C4-2B (cell line): ENCODE data around the gene PACSIN2.

ENCODE experiments used
- ZFX ChIP-seq: fragments of 450-650 bp; IDR thresholded peaks from 2 replicates; pipeline ENCODE4 v1.6.1; 2017
- TF ChIP-seq, protein P1 (sequence below): fragments of 450-650 bp; conservative IDR thresholded peaks from 2 replicates; pipeline ENCODE4 v1.5.1; 2017; ENCODE audit warnings: mild to moderate bottlenecking

DNA sequence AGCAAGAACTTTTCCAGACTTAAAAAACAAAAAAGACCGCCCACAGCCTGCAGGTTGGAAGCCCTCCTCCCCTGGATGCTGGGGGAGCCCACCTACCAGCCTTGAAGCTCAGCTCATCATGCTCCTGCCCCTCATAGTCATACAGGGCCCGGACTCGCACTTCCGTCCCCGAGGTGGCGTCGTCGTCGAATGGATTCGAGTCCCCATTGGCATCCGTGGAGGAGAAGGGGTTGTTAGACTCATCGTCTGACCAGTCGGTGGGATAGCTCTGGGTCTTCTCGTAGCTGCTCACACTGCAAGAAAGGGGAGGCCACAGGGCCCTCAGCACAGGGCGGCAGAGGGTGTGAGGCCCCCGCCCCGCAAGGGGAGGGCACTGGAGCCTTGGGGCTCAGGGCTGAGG lies 138.9 kb downstream of the PACSIN2 start:
- TF ChIP-seq, protein P1, sequence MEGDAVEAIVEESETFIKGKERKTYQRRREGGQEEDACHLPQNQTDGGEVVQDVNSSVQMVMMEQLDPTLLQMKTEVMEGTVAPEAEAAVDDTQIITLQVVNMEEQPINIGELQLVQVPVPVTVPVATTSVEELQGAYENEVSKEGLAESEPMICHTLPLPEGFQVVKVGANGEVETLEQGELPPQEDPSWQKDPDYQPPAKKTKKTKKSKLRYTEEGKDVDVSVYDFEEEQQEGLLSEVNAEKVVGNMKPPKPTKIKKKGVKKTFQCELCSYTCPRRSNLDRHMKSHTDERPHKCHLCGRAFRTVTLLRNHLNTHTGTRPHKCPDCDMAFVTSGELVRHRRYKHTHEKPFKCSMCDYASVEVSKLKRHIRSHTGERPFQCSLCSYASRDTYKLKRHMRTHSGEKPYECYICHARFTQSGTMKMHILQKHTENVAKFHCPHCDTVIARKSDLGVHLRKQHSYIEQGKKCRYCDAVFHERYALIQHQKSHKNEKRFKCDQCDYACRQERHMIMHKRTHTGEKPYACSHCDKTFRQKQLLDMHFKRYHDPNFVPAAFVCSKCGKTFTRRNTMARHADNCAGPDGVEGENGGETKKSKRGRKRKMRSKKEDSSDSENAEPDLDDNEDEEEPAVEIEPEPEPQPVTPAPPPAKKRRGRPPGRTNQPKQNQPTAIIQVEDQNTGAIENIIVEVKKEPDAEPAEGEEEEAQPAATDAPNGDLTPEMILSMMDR = no peak
- no peak for TF ChIP-seq ZFX
